HCT116 (cell line): Measurements from ENCODE around the gene SCFD2. TPM values are rescaled to one million over a fixed set of nuclear protein-coding genes. Genes with fewer than 3 reads are reported as not detected.

ENCODE experiments used
- ATAC-seq: fragments of 200-7000 bp; cut with Tn5 transposase; 2 replicates; pipeline ENCODE4 v1.9.1; 2020; ENCODE audit warnings: mild to moderate bottlenecking, moderate library complexity
- BruUV-seq: library from RNA; stranded (reverse); fragments of 400-500 nt; replicated peaks from 2 replicates; lab custom pipeline; 2021; lab: Mats Ljungman, UMichigan
- CTCF ChIA-PET: fragments of 300-600 bp; sonication (Branson Sonifier 250); formaldehyde crosslinking; loops from one replicate; lab custom pipeline; 2021; ENCODE audit warnings: antibody characterized with exemption; lab: Charles Lee
- POLR2A ChIA-PET: fragments of 300-600, 350-600 bp; sonication (Branson Sonifier 250); formaldehyde crosslinking; loops from one replicate; lab custom pipeline; 2021; ENCODE audit warnings: antibody characterized with exemption; lab: Charles Lee
- RAD21 ChIA-PET, 2 experiments: fragments of 300-600 bp; sonication (Branson Sonifier 250); formaldehyde crosslinking; loops; one replicate each; lab custom pipeline; 2023; ENCODE audit warnings: low total read pairs in 2 of 2; ENCODE audit not compliant: uncharacterized antibody in 2 of 2, unreplicated experiment in 2 of 2, low non-redundant PET in 1 of 2; lab: Charles Lee
- DNase-seq: peaks from one replicate; pipeline ENCODE4 v3.0.0-alpha.2; 2010; ENCODE audit warnings: low read depth, low spot score
- H2AFZ ChIP-seq: fragments of 200-600 bp; shearing (Covaris generic), sonication (generic); 2 replicates; pipeline ENCODE4 v1.6.1; 2017; ENCODE audit warnings: low read depth, mixed run types, mixed read lengths, antibody characterized with exemption, low read length; ENCODE audit not compliant: poor library complexity, severe bottlenecking
- H3K27ac ChIP-seq: 2 replicates; pipeline ENCODE4 v1.5.1; 2012; ENCODE audit warnings: low read depth, low read length
- H3K27me3 ChIP-seq: fragments of 200-600 bp; sonication (generic); 2 replicates; pipeline ENCODE4 v1.6.1; 2016; ENCODE audit warnings: mixed run types, low read length, mixed read lengths; ENCODE audit not compliant: insufficient read depth
- H3K36me3 ChIP-seq, 2 experiments: fragments of 200-500 bp in 1 of 2; fragments of 200-600 bp in 1 of 2; sonication (Bioruptor generic) in 1 of 2; sonication (generic) in 1 of 2; 2 replicates each; pipeline versions ENCODE4 v1.5.1 to v1.6.1; 2014 to 2016; ENCODE audit warnings: low read length in 2 of 2, inconsistent platforms in 1 of 2, mixed read lengths in 1 of 2, mixed run types in 1 of 2; ENCODE audit not compliant: insufficient read depth in 2 of 2, control insufficient read depth in 1 of 2
- H3K4me1 ChIP-seq, 2 experiments: fragments of 200-600 bp in 1 of 2; sonication (generic) in 1 of 2; 2 replicates each; pipeline versions ENCODE4 v1.5.1 to v1.6.1; 2012 to 2017; ENCODE audit warnings: low read length in 2 of 2, inconsistent platforms in 1 of 2, mild to moderate bottlenecking in 1 of 2, mixed read lengths in 1 of 2, mixed run types in 1 of 2, moderate library complexity in 1 of 2; ENCODE audit not compliant: insufficient read depth in 2 of 2, control insufficient read depth in 1 of 2
- H3K4me2 ChIP-seq: fragments of 200-600 bp; sonication (generic); 2 replicates; pipeline ENCODE4 v1.6.1; 2017; ENCODE audit warnings: mixed run types, low read length, mixed read lengths
- H3K4me3 ChIP-seq, 2 experiments: fragments of 200-600 bp in 1 of 2; sonication (generic) in 1 of 2; replicated peaks in 1 of 2; 2 replicates each; pipeline ENCODE4 v1.5.1; 2011 to 2016; ENCODE audit warnings: low read length in 2 of 2, control low read depth in 1 of 2, low read depth in 1 of 2, mild to moderate bottlenecking in 1 of 2, mixed read lengths in 1 of 2, mixed run types in 1 of 2
- H3K79me2 ChIP-seq: fragments of 200-600 bp; sonication (generic); 2 replicates; pipeline ENCODE4 v1.6.1; 2017; ENCODE audit warnings: mild to moderate bottlenecking, mixed run types, low read length, moderate library complexity, mixed read lengths; ENCODE audit not compliant: insufficient read depth
- H3K9ac ChIP-seq: fragments of 200-600 bp; sonication (generic); 2 replicates; pipeline ENCODE4 v1.6.1; 2016; ENCODE audit warnings: low read length, mixed read lengths
- H3K9me2 ChIP-seq: fragments of 200-600 bp; sonication (generic), shearing (Covaris generic); 2 replicates; pipeline ENCODE4 v1.6.1; 2017; ENCODE audit warnings: mixed run types, mild to moderate bottlenecking, moderate library complexity; ENCODE audit not compliant: insufficient read depth
- H3K9me3 ChIP-seq, 2 experiments: fragments of 200-500 bp in 1 of 2; fragments of 200-600 bp in 1 of 2; sonication (Bioruptor generic) in 1 of 2; sonication (generic) in 1 of 2; 2 replicates each; pipeline ENCODE4 v1.6.1; 2014 to 2017; ENCODE audit warnings: low read length in 2 of 2, mixed read lengths in 2 of 2, inconsistent platforms in 1 of 2, low read depth in 1 of 2, mild to moderate bottlenecking in 1 of 2, mixed run types in 1 of 2, moderate library complexity in 1 of 2; ENCODE audit not compliant: control insufficient read depth in 1 of 2, insufficient read depth in 1 of 2
- H4K20me1 ChIP-seq: fragments of 200-600 bp; sonication (generic), shearing (Covaris generic); 2 replicates; pipeline ENCODE4 v1.6.1; 2017; ENCODE audit warnings: mixed run types, mild to moderate bottlenecking, moderate library complexity; ENCODE audit not compliant: insufficient read depth
- EZH2 ChIP-seq: fragments of 200-600 bp; sonication (generic); IDR thresholded peaks from 2 replicates; pipeline ENCODE4 v1.6.1; 2017; ENCODE audit warnings: antibody characterized with exemption, mixed run types
- EZH2phosphoT487 ChIP-seq: fragments of 200-600 bp; IDR thresholded peaks from 2 replicates; pipeline ENCODE4 v1.6.1; 2018; ENCODE audit warnings: antibody characterized with exemption, borderline replicate concordance
- FOSL1 ChIP-seq: IDR thresholded peaks from 2 replicates; pipeline ENCODE4 v1.6.1; 2012; ENCODE audit warnings: low read depth
- RAD21 ChIP-seq: IDR thresholded peaks from 2 replicates; pipeline ENCODE4 v1.6.1; 2012; ENCODE audit warnings: low read depth, mild to moderate bottlenecking
- REST ChIP-seq: IDR thresholded peaks from 2 replicates; pipeline ENCODE4 v1.6.1; 2012; ENCODE audit warnings: low read depth
- SP1 ChIP-seq: IDR thresholded peaks from 2 replicates; pipeline ENCODE4 v1.6.1; 2012; ENCODE audit warnings: low read depth
- TCF7L2 ChIP-seq: IDR thresholded peaks from 2 replicates; pipeline ENCODE4 v1.7.0; 2011; ENCODE audit warnings: borderline replicate concordance, inconsistent platforms; ENCODE audit not compliant: insufficient read depth, insufficient read length; ENCODE audit errors: extremely low read depth
- ZFX ChIP-seq: fragments of 450-650 bp; IDR thresholded peaks from 2 replicates; pipeline ENCODE4 v1.6.1; 2017
- ZNF274 ChIP-seq: fragments of 200-500 bp; sonication (Bioruptor generic); IDR thresholded peaks from 2 replicates; pipeline ENCODE4 v1.6.1; 2014; ENCODE audit warnings: mild to moderate bottlenecking, low read depth, low read length, inconsistent platforms
- intact Hi-C: fragments of 100-400 bp; cut with micrococcal nuclease; formaldehyde crosslinking; loops from 2 replicates; pipeline ENCODE4 v1.10.0; 2022
- total RNA-seq: library from RNA; stranded (reverse); gene quantifications from one replicate; pipeline ENCODE4 v1.2.1, GENCODE V29; 2021; ENCODE audit not compliant: unreplicated experiment

The SCFD2 gene
- total RNA-seq, 1 experiment from 2014 or later, result 13.6 TPM

DNA sequence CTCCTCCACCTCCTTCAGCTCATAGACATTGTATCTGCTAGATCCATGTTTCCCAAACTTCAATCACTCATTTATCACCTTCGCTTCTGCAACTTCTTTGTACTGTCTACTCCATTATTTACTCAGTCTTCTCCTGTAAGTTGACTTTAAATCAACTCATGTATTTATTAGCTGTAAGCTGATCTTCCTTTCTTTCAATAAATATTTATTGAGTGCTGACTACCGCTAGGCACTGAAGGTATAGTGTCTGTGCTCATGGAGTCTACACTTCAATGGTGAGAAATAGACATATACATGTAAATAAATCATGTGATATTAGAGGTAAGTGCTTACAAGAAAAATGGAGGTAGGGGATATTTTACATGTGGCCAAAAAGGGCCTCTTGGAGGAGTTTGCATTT lies 429.1 kb downstream of the SCFD2 start:
- no peaks in the 10 kb centered on the region for H3K79me2 ChIP-seq
- TF ChIP-seq SP1 (no peak), ZNF274 (no peak), TCF7L2 (no peak), FOSL1 (no peak), ZFX (no peak), EZH2phosphoT487 (no peak), EZH2 (no peak), RAD21 (no peak), REST (no peak)
- no peaks in the 10 kb centered on the region for H3K4me1 ChIP-seq
- ChIA-PET RAD21 (no interaction called here), CTCF (no interaction called here), POLR2A (no interaction called here)
- DNase-seq (no peak), ATAC-seq (no peak)
- no peak overlapping the region for H3K27ac ChIP-seq
- H3K27me3 ChIP-seq, result no peaks in the 10 kb centered on the region
- no peak overlapping the region for H2AFZ ChIP-seq
- H3K9me2 ChIP-seq, result no peaks in the 10 kb centered on the region
- intact Hi-C loops, result no loop called here
- H3K4me3 ChIP-seq, result no peak overlapping the region
- no TSS peak for BruUV-seq
- H3K9ac ChIP-seq, result no peak overlapping the region
- H3K4me2 ChIP-seq, result no peak overlapping the region
- H3K36me3 ChIP-seq, result no peaks in the 10 kb centered on the region
- no peaks in the 10 kb centered on the region for H4K20me1 ChIP-seq
- no peaks in the 10 kb centered on the region for H3K9me3 ChIP-seq
